Prostate gland (tissue), 2 donors: ENCODE data around the gene OR52E5.

ENCODE experiments used
- POLR2A ChIP-seq: fragments of 450-650 bp; IDR thresholded peaks from one replicate; pipeline ENCODE4 v1.6.1; 2016; ENCODE audit warnings: antibody characterized with exemption, mild to moderate bottlenecking
- POLR2AphosphoS5 ChIP-seq: sonication (generic); formaldehyde crosslinking; IDR thresholded peaks from one replicate; pipeline ENCODE4 v1.6.1; 2017; ENCODE audit warnings: antibody characterized with exemption
- TF ChIP-seq, protein P1 (sequence below), 4 experiments: fragments of 200-600 bp in 2 of 4; fragments of 450-650 bp in 2 of 4; sonication (generic) in 2 of 4; IDR thresholded peaks; 1 replicate in 3 of 4; 2 replicates in 1 of 4; pipeline ENCODE4 v1.5.1; 2016 to 2019; ENCODE audit warnings: antibody characterized with exemption in 4 of 4, mild to moderate bottlenecking in 2 of 4, moderate library complexity in 2 of 4

DNA sequence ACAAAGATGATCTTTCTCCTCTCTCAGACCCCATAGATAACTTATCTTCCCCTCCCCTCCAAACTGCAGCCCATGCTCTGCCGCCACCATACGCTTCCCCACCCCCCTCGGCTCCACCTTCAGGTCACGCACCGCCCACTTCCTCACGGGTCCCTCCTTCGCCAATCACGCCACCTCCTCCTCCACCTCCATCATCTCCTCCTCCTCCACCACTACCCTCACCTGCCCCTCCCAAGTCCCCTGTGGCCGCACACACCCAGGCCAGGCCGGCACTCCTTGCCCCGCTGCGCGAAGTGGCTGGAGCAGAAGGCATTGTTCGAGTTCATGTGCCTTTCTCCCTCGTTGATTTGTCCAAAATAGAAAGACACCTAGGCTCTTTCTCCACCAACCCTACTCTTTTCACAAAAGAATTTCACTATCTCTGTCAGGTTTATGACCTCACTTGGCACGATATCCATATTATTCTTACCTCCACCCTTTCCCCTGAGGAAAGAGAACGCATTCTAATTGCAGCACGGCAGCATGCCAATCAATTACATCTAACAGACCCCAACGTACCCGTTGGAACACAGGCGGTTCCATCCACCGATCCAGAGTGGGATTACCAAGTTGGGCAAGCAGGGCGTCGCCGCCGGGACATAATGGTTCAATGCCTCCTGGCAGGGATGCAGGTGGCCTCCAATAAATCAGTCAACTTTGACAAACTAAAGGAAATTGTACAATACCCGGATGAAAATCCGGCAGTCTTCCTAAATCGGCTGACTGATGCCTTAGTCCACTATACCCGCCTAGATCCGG is 36.8 kb downstream of the OR52E5 start:
- TF ChIP-seq POLR2AphosphoS5 = no peak
- no peak for TF ChIP-seq POLR2A
- TF ChIP-seq, protein P1, sequence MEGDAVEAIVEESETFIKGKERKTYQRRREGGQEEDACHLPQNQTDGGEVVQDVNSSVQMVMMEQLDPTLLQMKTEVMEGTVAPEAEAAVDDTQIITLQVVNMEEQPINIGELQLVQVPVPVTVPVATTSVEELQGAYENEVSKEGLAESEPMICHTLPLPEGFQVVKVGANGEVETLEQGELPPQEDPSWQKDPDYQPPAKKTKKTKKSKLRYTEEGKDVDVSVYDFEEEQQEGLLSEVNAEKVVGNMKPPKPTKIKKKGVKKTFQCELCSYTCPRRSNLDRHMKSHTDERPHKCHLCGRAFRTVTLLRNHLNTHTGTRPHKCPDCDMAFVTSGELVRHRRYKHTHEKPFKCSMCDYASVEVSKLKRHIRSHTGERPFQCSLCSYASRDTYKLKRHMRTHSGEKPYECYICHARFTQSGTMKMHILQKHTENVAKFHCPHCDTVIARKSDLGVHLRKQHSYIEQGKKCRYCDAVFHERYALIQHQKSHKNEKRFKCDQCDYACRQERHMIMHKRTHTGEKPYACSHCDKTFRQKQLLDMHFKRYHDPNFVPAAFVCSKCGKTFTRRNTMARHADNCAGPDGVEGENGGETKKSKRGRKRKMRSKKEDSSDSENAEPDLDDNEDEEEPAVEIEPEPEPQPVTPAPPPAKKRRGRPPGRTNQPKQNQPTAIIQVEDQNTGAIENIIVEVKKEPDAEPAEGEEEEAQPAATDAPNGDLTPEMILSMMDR (IDR thresholded peaks at IDR 0.05) = no peak
